DLD1 (cell line): Measurements from ENCODE around the gene USP10.

Experiments
- in situ Hi-C: cut with HindIII; loops from 2 replicates; pipeline ENCODE4 v1.10.0; 2017; ENCODE audit warnings: low sequenced_read_pairs

USP10 gene

GRCh38 chr16:84724606-84725309 is 25.0 kb downstream of the USP10 start:
- in situ Hi-C loops, result no loop called here

DNA sequence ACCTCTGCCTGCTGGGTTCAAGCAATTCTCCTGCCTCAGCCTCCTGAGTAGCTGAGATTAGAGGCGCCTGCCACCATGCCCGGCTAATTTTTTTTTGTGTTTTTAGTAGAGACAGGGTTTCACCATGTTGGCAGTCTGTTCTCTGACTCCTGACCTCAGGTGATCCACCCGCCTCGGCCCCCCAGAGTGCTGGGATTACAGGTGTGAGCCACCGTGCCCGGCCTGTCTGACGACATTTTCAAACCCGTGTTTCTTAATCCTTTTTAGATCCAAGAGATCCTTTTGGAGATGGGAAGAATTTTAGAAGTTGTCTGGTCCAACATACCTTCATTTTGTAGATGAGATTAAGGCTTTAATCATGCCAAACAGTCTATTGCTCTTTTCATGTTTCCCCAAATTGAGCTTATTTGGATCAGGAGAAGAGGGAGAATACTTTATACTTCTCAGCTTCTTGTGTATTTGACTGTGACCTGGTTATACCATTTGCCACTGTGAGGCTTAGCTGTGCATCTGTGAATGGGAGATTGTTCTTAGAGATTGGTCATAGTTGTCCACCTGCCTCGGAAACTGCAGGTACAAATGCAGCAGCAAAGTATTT is 25.8 kb downstream of the USP10 start:
- in situ Hi-C loops, result no loop called here

- in situ Hi-C loops, result no loop called here
These were observed 26.4 kb downstream of the USP10 start for GRCh38 chr16:84726079-84726668.

GRCh38 chr16:84726669-84727467 is 27.1 kb downstream of the USP10 start:
- in situ Hi-C loops, result no loop called here

DNA sequence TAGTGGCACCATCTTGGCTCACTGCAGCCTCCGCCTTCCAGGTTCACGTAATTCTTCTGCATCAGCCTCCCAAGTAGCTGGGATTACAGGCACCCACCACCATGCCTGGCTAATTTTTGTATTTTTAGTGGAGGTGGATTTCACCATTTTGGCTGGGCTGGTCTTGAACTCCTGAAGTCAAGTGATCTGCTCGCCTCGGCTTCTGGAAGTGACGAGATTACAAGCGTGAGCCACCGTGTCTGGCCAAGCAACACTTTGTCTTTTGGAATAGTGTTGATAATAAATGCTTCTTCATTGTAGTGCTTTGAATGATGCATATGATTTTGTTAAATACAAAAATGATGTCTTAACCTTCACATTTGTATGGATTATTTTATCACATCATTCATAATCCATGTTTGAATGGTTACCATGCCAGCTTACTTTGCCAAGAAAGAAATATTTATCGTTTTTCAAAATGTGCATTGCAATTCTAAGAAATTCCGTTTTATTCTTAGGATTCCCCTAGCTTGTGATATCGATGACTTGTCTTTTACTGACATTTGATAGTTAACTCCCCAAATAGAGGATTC is 29.1 kb downstream of the USP10 start:
- in situ Hi-C loops, result no loop called here

- in situ Hi-C loops, result loop anchor here (10.0 kb wide), 1 partner anchor 245 kb away; no protein-coding TSS in a partner anchor
These were observed 30.0 kb downstream of the USP10 start for GRCh38 chr16:84729716-84730320.

DNA sequence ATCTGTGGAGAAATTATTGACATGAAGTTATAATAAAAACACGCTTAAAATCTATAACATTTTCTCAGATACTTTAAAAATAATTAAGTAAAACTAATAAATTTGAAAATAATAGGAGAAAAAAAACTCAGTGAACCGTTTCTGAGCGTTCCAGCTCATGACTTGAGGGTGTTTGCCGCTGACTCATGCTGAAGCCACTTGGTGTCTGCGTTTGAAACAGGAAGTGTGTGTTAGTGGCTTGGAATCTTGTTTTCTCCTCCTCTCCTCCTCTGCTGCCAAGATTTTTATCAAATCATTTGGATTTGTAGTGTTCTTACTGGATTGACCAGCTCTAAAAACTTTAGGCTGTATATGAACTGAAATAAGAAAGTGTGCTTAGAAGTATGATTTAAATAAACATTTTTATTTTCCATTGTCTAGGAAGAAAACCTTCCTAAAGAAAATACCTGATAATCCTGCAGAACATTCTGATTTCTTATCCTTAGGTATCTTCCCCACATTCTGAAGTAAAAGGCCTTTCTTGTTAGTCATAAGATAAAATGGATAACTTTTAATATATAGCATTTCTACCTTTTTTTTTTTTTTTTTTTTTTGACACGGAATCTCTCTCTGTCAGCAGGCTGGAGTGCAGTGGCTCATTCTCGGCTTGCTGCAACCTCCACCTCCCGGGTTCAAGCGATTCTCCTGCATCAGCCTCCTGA is 30.8 kb downstream of the USP10 start:
- in situ Hi-C loops, result loop anchor here (10.0 kb wide), 1 partner anchor 244 kb away; no protein-coding TSS in a partner anchor

DNA sequence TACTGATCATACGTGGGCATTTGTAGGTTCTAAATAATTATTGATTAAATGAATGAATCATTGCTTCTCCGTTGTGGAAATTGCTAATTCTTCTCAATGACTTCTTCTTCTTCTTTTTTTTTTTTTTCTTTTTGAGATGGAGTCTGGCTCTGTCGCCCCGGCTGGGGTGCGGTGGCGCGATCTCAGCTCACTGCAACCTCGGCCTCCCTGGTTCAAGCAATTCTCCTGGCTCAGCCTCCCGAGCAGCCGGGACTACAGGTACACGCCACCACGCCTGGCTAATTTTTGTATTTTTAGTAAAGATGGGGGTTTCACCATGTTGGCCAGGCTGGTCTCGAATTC is 32.5 kb downstream of the USP10 start:
- in situ Hi-C loops, result loop anchor here (10.0 kb wide), 1 partner anchor 242 kb away; no protein-coding TSS in a partner anchor

- in situ Hi-C loops, result loop anchor here (10.0 kb wide), 1 partner anchor 242 kb away; no protein-coding TSS in a partner anchor
These were observed 33.0 kb downstream of the USP10 start for GRCh38 chr16:84732674-84733352.

DNA sequence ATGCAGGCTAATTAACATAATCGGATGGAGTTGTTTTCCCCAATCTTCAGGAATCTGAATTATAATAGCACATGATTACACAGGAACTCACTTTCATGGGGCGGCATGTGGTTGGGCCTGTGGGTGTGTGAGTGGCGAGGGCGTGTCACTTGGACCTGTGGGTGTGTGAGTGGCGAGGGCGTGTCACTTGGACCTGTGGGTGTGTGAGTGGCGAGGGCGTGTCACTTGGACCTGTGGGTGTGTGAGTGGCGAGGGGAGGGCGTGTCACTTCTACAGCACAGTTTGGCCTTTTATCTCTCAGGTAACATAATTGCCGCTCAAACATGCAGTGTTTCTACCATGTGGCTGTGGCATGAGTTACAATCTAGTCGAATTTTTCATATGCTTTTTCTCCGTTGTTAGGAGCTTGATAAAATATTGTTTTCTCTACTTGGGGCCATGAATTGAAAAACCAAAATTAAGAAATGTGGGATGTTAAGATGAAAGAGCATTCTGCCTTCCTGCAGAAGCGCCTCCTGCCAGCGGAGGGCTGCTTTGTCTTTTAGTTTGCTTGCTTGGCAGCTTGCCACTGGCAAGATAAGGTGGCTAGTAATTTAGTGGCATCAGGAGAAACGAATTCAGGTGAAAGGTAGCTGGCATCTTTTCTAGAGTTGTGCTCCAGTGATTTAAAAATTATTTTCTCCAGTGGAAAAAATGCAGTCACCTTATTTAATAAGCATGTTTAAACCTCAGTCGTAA is 36.2 kb downstream of the USP10 start:
- in situ Hi-C loops, result loop anchor here (10.0 kb wide), 1 partner anchor 239 kb away; no protein-coding TSS in a partner anchor

- in situ Hi-C loops, result loop anchor here (10.0 kb wide), 1 partner anchor 237 kb away; no protein-coding TSS in a partner anchor
These were observed 37.6 kb downstream of the USP10 start for GRCh38 chr16:84737192-84738011.

- in situ Hi-C loops, result loop anchor here (10.0 kb wide), 1 partner anchor 236 kb away; no protein-coding TSS in a partner anchor
These were observed 38.6 kb downstream of the USP10 start for GRCh38 chr16:84738255-84739038.

GRCh38 chr16:84739349-84740124 is 39.7 kb downstream of the USP10 start:
- in situ Hi-C loops, result loop anchor here (10.0 kb wide), 1 partner anchor 235 kb away; no protein-coding TSS in a partner anchor

- in situ Hi-C loops, result no loop called here
These were observed 40.9 kb downstream of the USP10 start for GRCh38 chr16:84740596-84741116.

DNA sequence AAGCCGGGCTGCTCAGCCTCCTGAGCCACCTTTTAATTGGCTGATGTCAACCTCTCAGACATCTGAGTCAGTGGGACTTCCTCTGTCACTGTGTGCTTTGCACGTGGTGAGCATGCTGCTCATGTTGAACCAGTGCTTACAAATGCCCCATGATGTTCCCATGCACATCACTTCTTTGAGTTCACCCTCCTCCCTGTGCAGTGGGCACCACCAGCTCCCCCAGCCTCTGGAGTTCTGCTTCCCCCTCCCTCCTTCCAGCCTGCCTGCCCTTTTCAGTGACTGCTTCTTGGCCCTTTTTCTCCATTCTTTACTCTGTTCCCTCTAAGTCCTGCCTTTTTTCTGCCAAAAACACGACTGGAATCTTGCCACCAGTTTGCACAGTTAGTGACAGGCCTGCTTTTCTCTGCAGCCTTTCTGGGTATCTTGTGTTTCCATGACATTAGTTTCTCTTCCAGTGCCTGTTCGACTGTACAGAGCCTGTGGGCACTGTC is 41.6 kb downstream of the USP10 start:
- in situ Hi-C loops, result no loop called here
